NCI-H2107 treated with DMSO at 0.1 percent for 48 hours (cell line): ENCODE results near the gene COMT.

Experiments used
- DNase-seq: peaks from one replicate; lab custom pipeline; 2025; ENCODE audit not compliant: unreplicated experiment; lab: John Stamatoyannopoulos, UW

Gene COMT

DNA sequence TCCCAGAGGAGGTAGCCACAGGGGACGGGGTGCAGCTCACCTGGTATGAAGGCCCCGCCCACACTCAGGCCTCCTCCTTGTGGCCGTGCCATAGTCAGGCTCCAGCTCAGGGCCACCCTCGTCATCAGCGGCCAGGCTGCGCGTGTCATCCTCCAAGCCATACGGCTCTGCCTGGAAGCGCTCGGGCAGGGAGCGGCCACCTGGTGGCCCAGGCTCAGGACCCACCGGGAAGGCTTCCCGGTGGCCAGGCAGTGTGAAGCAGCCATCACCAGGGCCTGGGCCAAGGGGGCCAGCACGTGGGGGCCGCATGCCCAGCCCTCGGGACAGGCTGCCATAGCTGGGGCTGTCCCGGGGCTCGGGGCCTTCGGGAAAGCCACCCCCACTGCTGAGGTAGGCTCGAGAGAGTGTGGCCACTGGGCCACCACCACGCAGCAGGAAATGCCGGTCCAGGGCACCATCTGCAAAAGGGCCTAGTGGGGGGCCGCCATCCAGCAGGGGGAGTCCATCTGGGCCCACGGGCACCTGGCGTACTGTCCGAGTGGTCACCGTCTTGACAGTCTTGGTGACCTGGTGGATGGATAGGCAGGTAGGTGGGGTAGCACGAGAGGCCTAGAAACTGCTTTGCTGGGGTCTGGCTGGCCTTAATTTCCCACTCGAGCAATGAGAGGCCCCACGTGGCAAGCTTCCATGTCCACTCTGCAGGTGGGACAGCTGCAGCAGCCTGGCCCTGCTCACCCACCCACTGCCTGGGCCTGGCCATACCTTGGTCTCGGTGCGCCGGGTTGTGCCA is 39.8 kb downstream of the COMT start:
- no peak for DNase-seq

DNA sequence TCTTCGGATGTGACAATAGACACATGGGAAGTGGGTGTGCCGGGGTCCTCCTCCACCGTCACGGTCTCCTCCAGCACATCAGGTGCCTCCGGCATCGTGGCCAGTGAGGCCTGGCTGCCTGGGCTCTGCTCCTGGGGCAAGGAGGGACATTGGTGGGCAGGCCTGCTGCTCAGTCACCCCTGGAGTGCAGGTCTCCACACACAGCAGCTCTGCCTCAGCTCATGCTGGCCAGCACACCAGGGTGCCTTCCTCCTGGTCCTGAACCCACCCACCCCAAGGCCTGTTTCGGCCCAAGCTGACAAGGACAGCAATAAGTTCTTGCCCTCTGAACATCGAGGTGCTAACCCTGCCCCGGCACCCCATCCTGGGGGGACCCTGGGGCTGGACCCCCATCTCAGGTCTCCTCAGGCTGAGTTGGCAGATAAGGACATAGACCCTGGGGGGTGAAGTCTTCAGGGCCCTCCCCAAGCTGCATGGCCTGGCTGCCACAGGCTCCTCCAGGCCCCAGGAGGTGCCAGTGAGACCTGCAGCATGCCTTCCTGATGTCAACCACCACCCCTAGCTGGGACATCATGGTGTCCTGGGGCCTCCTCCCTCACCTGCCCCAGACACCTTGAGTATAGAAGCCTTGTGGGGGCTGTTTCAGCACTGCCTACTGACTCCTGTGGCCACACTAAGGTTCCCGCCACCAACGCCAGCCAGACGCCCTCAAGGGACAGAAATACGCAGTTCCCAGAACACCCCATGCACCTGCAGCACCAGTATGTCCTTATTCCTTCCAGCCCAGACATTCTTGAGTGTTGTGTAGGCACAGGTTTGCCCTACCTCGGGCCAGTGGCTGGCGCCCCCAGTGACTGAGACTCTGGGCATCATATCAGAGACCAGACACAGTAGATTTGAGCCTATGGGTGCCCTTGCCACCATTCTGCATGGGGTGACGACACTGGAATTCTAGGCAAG is 40.7 kb downstream of the COMT start:
- no peak for DNase-seq

DNA sequence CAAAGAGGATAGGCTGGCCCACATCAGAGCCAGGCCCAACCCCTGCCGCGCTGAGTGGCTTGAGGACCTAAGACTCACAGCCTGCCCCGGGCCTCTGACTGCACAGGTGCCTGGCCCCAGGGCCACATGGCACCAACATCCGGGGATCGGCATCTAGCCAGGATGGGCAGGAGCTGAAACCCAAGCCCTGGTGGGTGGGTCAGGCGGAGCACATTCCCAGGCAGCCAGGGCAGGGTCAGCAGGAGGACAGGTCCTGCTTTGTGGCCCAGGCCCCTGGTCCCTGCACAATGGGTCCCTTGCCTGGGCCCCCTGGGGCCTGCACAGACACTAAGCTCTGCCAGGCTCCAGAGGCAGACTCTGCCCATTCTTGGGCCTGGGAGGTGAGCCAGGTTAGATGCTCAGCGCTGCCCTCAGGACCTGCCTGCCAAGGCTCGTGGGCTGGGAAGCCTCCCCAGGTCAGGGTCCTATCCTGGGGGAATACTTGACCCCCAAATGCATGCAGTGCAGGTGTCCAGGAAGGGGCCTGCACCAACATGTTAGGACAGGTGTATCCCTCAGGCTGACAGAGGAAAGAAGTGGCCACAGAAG is 41.5 kb downstream of the COMT start:
- no peak for DNase-seq

DNA sequence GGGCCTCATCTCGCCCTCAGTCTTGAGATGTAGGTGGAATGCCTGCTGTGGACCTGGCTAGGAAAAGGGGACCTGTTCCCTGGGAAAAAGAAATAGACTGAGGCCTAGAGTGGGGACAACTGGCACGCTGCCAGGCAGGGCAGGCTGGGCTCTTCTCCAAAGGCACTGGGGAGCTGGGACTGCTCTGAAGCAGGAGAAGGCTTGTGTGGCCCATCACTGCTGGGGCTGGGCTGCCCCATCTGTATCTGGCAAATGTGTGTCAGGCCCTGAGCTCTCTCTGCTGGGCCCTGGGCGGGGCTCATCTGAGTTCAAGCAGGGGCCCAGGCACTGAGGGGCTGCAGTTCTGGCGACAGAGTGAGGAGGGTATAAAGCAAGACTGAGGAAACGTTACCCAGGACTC is 42.2 kb downstream of the COMT start:
- DNase-seq: no peak

DNA sequence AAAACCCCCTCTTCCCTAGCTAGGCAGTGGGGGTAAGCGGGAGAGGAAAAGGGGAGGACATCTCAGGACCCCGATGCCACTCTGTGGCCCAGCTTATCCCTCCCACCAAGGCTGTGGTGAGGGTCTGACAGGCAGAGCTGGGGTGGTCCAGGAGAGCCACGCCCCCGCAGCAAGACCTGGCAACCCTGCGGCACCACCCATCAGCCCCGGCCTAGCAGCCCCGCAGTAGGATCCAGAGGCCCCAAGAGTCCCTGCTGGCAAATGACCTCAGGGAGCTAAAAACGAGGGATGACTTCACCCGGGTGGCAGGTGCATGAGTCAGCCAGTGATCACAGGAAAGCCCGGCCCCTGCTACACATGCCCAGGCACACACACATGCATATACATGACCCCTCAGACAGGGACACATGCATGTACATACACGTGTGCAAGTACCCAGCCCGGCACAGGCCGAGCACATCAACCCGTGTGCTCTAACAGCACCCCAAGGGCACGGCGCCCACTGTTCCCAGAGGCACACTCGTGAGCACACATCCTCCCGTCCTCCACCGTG is 42.7 kb downstream of the COMT start:
- peak; percentile 8 for DNase-seq

DNA sequence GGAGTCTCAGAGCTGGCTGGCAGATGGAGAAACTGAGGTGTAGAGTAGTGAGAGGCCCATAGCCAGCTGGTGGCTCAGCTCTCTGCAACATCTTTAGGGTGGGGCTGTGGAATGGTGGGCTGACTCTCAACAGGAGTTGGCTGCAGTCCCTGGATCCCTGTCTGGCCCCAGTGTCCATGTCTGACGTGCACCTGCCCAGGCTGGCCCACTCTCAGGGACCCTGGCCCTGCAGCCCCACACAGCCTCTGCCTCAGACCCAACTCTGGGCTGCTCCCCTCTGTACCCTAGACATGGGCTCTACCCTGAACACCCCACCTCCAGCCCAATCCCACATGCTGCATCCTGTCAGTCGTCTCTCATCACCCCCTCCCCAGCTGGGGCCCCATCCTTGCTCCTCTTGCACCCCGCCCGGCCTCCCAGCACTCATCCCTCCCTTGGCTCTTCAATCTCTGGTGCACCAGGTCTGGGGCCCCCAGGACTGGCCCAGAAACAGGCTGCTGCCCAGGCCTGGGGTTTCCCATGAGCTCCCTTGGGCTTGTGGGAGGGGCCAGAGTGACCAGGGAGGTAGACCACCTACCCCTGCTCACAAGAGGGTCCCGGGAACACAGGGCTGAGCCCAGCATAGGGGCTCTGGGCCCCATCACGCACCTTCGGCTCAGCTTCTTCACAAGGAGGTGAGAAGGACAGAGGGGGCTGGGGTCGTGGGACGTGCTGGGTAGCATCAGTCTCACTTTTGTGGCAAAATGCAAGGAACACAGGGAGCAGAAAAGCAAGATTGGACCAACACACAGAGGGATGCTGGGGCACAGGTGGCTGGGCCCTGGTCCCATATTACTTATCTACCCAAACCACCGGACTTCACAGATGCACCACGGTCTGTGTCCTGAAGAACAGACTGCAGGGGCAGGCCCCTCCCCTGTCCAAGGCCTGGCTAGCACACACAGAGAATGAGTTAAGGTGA is 43.6 kb downstream of the COMT start:
- no peak for DNase-seq

DNA sequence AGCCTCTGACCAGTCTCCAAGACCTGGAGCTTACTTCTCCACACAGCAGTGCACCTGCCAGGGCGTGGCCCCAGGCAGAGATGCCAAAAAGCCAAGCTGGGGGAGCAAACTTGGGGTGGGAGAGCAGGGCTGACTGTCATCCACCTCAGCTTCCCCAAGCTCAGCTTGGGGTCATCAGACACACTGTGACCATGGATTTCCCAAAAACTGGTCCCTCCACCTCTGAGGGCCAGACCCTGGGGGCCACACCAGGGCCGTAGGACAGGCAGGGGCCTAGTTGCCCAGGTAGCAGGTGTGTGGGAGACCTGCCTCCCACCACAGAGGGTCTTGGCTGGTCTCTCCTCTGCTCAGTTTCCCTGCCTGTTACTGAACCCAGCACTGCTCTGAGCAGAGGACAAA is 44.4 kb downstream of the COMT start:
- DNase-seq: no peak

DNA sequence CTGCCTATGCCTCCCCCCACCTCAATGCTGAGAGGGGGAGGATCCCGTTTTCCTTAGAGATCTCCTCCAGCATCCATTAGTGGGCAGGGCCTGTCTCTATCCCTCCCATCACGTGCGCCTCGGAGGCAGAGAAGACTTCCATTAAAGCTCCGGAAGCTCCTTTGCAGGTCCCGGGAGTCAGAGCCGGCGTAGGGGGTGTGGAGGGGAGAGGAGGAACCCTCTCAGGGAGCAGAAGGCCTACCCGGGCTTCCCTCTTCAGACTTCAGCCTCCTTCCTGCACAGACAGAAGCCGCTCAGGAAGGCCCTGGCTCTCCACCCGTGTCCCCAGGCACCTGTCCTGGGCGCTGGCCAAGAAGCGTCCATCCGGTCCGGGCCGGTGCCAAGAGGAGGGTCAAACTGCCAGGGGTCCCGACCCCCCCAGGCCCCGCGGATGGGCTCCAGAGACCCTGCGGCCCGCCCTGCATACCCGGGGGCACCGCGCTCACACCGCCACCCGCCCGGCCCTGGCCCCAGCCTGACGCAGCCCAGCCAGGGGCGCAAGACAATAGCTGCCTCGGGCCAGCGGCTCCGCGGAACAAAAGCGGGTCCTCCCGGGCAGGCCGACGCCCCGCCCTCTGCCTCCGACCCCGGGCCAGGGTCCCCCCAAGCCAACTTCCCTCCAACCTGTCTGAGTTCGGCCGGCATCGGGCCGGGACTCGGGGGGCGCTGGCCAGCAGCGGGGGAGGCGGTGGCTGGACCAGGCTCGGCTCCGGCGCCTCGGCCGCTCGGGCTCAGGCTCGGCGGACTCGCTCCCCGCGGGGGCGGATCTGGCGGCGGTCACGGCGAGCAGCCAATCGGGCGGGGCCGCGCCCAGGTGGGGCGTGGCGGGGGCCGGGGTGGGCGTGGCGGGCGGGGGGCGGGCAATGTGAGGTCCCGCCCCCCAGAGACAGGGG is 45.1 kb downstream of the COMT start:
- no peak for DNase-seq

DNA sequence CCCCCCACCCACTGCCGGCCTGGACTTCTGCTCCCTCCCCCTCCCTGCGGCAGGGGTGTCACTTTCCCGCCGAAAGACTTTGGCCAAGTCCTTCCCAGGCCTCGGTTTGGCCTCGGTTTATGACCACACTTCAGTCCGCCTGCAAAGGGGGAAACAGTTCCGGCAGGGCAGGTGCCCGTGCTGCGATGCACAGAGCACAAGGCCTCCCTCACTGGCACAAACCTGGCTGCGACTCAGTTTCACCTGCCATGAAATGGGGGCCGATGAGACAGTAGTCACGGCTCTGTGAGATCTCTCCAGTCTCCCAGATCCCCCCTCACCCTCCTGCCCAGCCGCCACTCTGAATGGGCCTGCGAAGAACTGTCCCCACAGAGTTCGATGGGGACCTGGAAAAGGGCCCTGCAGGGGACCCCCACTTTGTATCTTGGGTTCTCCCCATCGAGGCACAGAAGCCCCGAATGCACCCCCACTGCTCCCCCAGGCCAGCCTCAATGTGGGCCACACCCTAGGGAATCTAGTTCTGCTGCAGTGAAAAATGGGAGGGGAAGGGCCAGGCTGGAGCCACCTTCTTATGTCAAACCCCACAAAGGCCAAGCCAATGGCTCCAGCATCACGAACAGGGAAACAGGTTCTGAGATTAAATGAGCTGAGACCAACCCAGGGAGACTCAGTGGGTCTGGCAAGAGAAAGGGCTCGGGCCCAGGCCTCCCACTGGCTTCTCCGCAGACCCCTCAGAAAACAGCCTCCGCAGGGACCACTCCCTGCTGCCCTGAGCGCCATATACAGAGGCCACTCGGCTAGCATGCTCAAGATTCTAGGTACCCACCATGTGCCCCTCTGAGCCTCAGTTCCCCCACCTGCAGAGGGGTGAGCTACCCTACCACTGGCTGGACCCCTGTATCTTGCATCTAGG is 46.1 kb downstream of the COMT start:
- DNase-seq: no peak

DNA sequence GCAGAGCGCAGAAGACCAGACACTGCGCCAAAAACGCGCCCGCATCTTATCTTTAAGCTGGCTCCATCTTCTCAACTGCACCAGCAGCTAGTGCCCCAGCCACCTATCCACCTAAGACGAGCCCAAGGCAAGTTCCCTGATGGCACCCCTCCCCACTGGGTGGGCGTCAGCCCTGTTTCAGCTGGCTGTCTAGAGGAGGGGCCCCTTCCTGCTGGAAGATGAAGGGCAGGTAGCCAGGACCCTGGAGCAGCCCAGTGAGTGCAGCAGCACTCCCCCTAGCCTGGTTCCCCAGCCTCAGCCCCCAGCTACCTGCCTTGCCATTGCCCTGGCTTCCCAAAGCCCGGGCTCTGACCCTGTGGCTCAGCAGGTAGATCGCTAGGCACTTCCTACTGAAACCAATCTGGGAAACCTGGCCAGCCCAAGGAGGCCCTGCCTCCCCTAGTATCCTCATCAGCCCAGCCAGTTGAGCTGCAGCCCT is 46.8 kb downstream of the COMT start:
- DNase-seq: no peak

DNA sequence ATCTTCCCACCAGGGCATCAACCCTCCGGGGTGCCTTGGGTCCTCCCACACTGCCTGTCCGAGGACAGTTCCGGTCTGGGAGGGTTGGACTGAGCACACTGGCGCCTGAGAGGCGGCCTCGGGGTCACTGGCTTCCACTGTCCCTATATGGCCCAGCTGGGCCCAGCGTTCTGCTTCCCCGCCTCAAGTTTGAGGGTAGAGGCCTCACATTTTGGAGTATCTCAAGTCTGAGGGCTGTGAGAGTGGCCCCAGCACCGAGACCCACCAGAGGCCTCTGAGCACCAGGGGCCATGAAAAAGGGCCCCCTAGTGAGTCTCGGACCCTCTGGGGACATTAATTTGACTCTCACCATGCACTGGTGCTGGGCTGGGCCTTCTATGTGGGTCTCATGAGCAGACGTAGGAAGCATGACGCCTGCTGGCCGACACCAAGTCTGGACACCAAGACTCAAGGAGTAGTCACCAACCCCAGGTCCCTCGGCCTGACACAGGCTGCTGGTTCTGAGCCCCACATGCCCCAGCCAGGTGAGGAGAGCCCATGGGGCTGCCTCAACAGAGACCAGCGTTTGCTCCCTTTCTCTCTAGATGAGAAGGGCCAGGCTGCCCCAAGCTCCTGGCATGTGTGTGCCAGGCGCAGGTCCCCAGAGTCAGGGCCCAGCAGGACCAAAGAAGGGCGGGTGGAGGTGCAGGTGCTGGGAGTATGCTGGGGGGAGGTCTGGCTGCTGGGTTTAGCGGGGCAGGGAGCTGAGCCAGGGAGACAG is 47.6 kb downstream of the COMT start:
- DNase-seq: no peak

DNA sequence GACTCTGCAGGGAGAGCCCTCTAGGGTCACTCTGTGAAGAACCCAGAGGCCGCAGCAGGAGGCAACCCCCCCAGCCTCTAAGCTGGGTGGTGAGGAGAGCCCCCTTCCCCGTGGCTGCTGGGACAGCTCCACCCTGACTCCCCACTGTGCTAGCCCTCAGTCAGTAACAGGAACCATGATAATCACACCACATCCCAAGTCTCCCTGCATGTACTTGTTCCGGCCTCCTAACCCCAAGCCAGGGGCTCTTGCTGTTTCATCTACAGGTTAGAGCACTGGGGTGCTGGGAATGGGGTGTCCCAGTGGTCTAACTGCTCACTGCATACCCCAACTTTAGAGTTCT is 48.1 kb downstream of the COMT start:
- no peak for DNase-seq

DNA sequence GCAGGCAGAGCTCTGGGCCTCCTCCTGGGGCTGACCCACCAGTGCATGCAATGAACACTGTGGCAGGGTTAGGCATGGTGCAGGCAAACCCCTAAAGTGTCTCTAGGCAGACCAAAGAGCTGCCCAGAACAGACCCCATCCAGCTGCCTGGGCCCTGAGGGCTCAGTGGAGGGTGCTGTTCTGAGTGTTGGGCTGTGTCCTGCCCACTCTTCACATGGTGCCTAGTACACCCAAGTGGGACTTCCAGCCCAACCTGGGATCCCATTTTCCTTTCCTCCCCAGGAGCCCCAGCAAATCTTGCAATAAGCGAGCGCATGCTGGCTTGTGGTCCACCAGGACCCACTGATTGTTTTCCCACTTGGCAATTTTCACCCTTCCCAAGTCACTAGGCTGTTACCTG is 48.6 kb downstream of the COMT start:
- no peak for DNase-seq

DNA sequence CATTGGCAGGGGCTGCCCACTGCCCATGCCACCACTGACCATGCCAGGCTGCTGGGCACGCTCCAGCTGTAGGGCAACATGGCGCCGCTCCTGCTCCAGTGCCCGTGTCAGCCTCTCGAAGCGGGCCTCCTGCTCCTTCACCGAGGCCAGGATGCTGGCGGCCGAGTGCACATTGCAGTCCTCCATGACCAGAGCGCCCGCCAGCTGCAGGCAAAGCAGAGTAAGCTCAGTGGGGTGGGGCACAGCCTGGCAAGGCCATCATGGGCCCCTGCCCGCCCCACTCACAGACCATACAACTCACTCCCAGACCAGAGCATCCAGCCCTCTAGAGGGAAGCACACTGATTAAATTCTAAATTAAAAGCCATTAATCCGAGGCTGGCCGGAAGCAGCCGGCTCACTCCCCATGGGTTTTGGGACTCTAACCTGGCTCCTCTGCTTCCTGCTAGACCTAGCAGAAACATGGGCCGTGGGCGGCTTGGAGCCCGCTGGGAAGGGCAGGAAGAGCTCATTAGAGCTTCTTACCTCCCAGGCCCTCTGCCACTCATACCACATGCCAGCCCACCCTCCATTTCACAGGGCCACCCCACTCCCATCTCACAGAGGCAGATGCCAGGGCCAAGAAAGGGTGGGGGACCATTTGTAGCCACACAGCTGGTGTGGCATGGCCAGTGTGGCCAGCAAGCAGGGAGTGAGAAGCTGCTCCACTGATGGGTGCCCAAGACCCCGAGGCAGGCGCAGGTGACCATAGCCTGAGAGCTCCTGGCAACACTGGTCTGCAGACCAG is 49.2 kb downstream of the COMT start:
- DNase-seq: no peak

DNA sequence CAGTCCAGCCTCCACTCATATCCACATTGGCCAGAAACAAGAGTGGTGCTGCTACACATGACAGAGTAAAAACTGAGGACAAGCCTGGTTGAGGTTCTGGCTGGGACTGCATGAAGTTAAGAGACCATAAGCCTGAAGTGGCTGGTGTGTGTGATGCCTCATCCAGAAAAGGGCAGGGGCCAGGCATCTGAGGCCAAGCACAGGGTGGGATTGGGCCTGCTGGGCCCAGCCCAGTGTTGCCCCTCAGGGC is 49.7 kb downstream of the COMT start:
- no peak for DNase-seq

DNA sequence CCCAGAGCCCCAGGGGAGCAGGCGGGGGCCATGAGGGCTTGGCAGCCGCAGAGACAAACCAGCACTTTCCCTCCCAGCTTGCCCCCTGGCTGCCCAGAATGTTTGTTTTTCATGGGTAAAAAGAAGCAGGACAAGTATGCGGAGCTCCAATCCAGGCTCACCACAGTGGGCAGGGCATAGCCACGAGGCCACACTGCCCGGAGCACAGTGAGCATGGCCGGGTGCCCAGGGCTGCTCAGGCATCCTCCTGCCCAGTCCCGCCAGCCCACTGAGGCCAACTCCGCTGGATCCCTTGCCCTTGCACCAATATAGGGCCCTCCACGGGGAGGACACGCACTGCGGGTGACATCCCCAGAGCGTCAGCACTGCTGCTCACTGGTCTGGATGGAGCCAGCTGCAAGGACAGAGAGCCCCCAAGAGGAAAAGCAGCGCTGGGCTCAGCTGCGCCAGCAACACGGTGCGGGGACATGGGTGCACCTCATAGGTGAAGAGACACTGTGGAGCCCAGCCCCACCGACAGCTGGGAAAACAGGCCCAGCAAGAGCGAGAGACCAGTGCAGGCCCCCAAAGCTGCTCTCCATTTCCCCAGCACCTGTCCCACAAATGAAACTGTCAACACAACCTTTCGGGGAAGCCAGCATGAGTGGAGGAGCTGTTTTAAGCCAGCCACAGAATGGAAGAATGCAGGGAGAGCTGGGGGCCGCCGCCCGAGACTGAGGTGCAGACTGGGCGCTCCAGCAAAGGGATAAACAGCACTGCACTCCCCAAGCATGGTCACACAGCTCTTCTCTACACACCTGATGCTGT is 50.3 kb downstream of the COMT start:
- DNase-seq: no peak
